HCT116 (cell line): ENCODE results near the gene CADPS. TPM values are rescaled to one million over a fixed set of nuclear protein-coding genes. Genes with fewer than 3 reads are reported as not detected.

Experiments used
- ATAC-seq: fragments of 200-7000 bp; cut with Tn5 transposase; 2 replicates; pipeline ENCODE4 v1.9.1; 2020; ENCODE audit warnings: mild to moderate bottlenecking, moderate library complexity
- BruUV-seq: library from RNA; stranded (reverse); fragments of 400-500 nt; replicated peaks from 2 replicates; lab custom pipeline; 2021; lab: Mats Ljungman, UMichigan
- CTCF ChIA-PET: fragments of 300-600 bp; sonication (Branson Sonifier 250); formaldehyde crosslinking; loops from one replicate; lab custom pipeline; 2021; ENCODE audit warnings: antibody characterized with exemption; lab: Charles Lee
- POLR2A ChIA-PET: fragments of 300-600, 350-600 bp; sonication (Branson Sonifier 250); formaldehyde crosslinking; loops from one replicate; lab custom pipeline; 2021; ENCODE audit warnings: antibody characterized with exemption; lab: Charles Lee
- RAD21 ChIA-PET, 2 experiments: fragments of 300-600 bp; sonication (Branson Sonifier 250); formaldehyde crosslinking; loops; one replicate each; lab custom pipeline; 2023; ENCODE audit warnings: low total read pairs in 2 of 2; ENCODE audit not compliant: uncharacterized antibody in 2 of 2, unreplicated experiment in 2 of 2, low non-redundant PET in 1 of 2; lab: Charles Lee
- DNase-seq: peaks from one replicate; pipeline ENCODE4 v3.0.0-alpha.2; 2010; ENCODE audit warnings: low read depth, low spot score
- H2AFZ ChIP-seq: fragments of 200-600 bp; shearing (Covaris generic), sonication (generic); 2 replicates; pipeline ENCODE4 v1.6.1; 2017; ENCODE audit warnings: low read depth, mixed run types, mixed read lengths, antibody characterized with exemption, low read length; ENCODE audit not compliant: poor library complexity, severe bottlenecking
- H3K27ac ChIP-seq: 2 replicates; pipeline ENCODE4 v1.5.1; 2012; ENCODE audit warnings: low read depth, low read length
- H3K27me3 ChIP-seq: fragments of 200-600 bp; sonication (generic); 2 replicates; pipeline ENCODE4 v1.6.1; 2016; ENCODE audit warnings: mixed run types, low read length, mixed read lengths; ENCODE audit not compliant: insufficient read depth
- H3K36me3 ChIP-seq, 2 experiments: fragments of 200-500 bp in 1 of 2; fragments of 200-600 bp in 1 of 2; sonication (Bioruptor generic) in 1 of 2; sonication (generic) in 1 of 2; 2 replicates each; pipeline versions ENCODE4 v1.5.1 to v1.6.1; 2014 to 2016; ENCODE audit warnings: low read length in 2 of 2, inconsistent platforms in 1 of 2, mixed read lengths in 1 of 2, mixed run types in 1 of 2; ENCODE audit not compliant: insufficient read depth in 2 of 2, control insufficient read depth in 1 of 2
- H3K4me1 ChIP-seq, 2 experiments: fragments of 200-600 bp in 1 of 2; sonication (generic) in 1 of 2; 2 replicates each; pipeline versions ENCODE4 v1.5.1 to v1.6.1; 2012 to 2017; ENCODE audit warnings: low read length in 2 of 2, inconsistent platforms in 1 of 2, mild to moderate bottlenecking in 1 of 2, mixed read lengths in 1 of 2, mixed run types in 1 of 2, moderate library complexity in 1 of 2; ENCODE audit not compliant: insufficient read depth in 2 of 2, control insufficient read depth in 1 of 2
- H3K4me2 ChIP-seq: fragments of 200-600 bp; sonication (generic); 2 replicates; pipeline ENCODE4 v1.6.1; 2017; ENCODE audit warnings: mixed run types, low read length, mixed read lengths
- H3K4me3 ChIP-seq, 2 experiments: fragments of 200-600 bp in 1 of 2; sonication (generic) in 1 of 2; replicated peaks in 1 of 2; 2 replicates each; pipeline ENCODE4 v1.5.1; 2011 to 2016; ENCODE audit warnings: low read length in 2 of 2, control low read depth in 1 of 2, low read depth in 1 of 2, mild to moderate bottlenecking in 1 of 2, mixed read lengths in 1 of 2, mixed run types in 1 of 2
- H3K79me2 ChIP-seq: fragments of 200-600 bp; sonication (generic); 2 replicates; pipeline ENCODE4 v1.6.1; 2017; ENCODE audit warnings: mild to moderate bottlenecking, mixed run types, low read length, moderate library complexity, mixed read lengths; ENCODE audit not compliant: insufficient read depth
- H3K9ac ChIP-seq: fragments of 200-600 bp; sonication (generic); 2 replicates; pipeline ENCODE4 v1.6.1; 2016; ENCODE audit warnings: low read length, mixed read lengths
- H3K9me2 ChIP-seq: fragments of 200-600 bp; sonication (generic), shearing (Covaris generic); 2 replicates; pipeline ENCODE4 v1.6.1; 2017; ENCODE audit warnings: mixed run types, mild to moderate bottlenecking, moderate library complexity; ENCODE audit not compliant: insufficient read depth
- H3K9me3 ChIP-seq, 2 experiments: fragments of 200-500 bp in 1 of 2; fragments of 200-600 bp in 1 of 2; sonication (Bioruptor generic) in 1 of 2; sonication (generic) in 1 of 2; 2 replicates each; pipeline ENCODE4 v1.6.1; 2014 to 2017; ENCODE audit warnings: low read length in 2 of 2, mixed read lengths in 2 of 2, inconsistent platforms in 1 of 2, low read depth in 1 of 2, mild to moderate bottlenecking in 1 of 2, mixed run types in 1 of 2, moderate library complexity in 1 of 2; ENCODE audit not compliant: control insufficient read depth in 1 of 2, insufficient read depth in 1 of 2
- H4K20me1 ChIP-seq: fragments of 200-600 bp; sonication (generic), shearing (Covaris generic); 2 replicates; pipeline ENCODE4 v1.6.1; 2017; ENCODE audit warnings: mixed run types, mild to moderate bottlenecking, moderate library complexity; ENCODE audit not compliant: insufficient read depth
- EGR1 ChIP-seq: IDR thresholded peaks from 2 replicates; pipeline ENCODE4 v1.6.1; 2012; ENCODE audit warnings: low read depth
- ELF1 ChIP-seq: IDR thresholded peaks from 2 replicates; pipeline ENCODE4 v1.6.1; 2012; ENCODE audit warnings: low read depth, borderline replicate concordance
- EZH2 ChIP-seq: fragments of 200-600 bp; sonication (generic); IDR thresholded peaks from 2 replicates; pipeline ENCODE4 v1.6.1; 2017; ENCODE audit warnings: antibody characterized with exemption, mixed run types
- MAX ChIP-seq: IDR thresholded peaks from 2 replicates; pipeline ENCODE4 v1.6.1; 2012
- POLR2A ChIP-seq: IDR thresholded peaks from 2 replicates; pipeline ENCODE4 v1.7.0; 2011; ENCODE audit warnings: borderline replicate concordance; ENCODE audit not compliant: insufficient read depth, insufficient read length; ENCODE audit errors: extremely low read depth
- SIN3A ChIP-seq: IDR thresholded peaks from 2 replicates; pipeline ENCODE4 v1.6.1; 2012; ENCODE audit warnings: low read depth
- SP1 ChIP-seq: IDR thresholded peaks from 2 replicates; pipeline ENCODE4 v1.6.1; 2012; ENCODE audit warnings: low read depth
- TCF7L2 ChIP-seq: IDR thresholded peaks from 2 replicates; pipeline ENCODE4 v1.7.0; 2011; ENCODE audit warnings: borderline replicate concordance, inconsistent platforms; ENCODE audit not compliant: insufficient read depth, insufficient read length; ENCODE audit errors: extremely low read depth
- YY1 ChIP-seq: IDR thresholded peaks from 2 replicates; pipeline ENCODE4 v1.6.1; 2011; ENCODE audit warnings: low read length, low read depth, moderate library complexity, mild to moderate bottlenecking; ENCODE audit not compliant: insufficient replicate concordance; ENCODE audit errors: extremely low read depth
- ZFX ChIP-seq: fragments of 450-650 bp; IDR thresholded peaks from 2 replicates; pipeline ENCODE4 v1.6.1; 2017
- ZNF274 ChIP-seq: fragments of 200-500 bp; sonication (Bioruptor generic); IDR thresholded peaks from 2 replicates; pipeline ENCODE4 v1.6.1; 2014; ENCODE audit warnings: mild to moderate bottlenecking, low read depth, low read length, inconsistent platforms
- intact Hi-C: fragments of 100-400 bp; cut with micrococcal nuclease; formaldehyde crosslinking; loops from 2 replicates; pipeline ENCODE4 v1.10.0; 2022
- total RNA-seq: library from RNA; stranded (reverse); gene quantifications from one replicate; pipeline ENCODE4 v1.2.1, GENCODE V29; 2021; ENCODE audit not compliant: unreplicated experiment
- TF ChIP-seq, protein P1 (sequence below): IDR thresholded peaks from 2 replicates; pipeline ENCODE4 v1.6.1; 2011; ENCODE audit warnings: mild to moderate bottlenecking, low read length, moderate library complexity; ENCODE audit not compliant: insufficient replicate concordance; ENCODE audit errors: extremely low read depth

CADPS gene
- total RNA-seq, 1 experiment from 2014 or later = not detected

DNA sequence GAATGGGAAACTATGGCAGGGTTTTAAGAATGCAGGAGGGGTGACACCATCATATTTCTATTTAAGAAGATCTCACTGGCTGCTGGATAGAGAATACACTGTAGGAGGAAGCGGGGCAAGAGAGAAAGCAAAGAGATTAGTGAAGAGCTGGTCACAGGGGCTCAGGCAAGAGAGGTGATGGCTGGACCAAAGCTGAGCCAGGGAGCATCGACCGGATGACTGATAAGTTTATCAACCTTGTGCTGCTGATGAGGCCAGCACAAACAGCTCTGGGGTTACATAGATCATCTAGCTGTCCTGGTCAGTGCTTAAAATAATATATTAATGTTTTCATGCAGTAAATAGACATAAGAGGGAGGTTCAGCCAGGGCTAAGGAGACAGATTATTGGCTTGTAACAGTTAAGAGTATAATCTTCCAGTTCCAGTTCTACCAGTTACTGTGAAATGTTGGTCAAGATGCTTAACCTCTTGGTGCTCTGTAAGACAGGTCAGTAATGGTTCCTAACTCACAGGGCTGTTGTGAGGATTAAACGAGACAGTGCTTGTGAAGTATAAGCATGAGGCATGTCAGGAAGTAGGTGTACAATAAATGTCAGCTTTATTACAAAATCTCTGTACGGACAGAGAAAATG lies 300.8 kb downstream of the CADPS start:
- BruUV-seq = no TSS peak
- ChIA-PET CTCF (no interaction called here), RAD21 (no interaction called here), POLR2A (no interaction called here)
- Histone ChIP-seq H3K4me2 (no peak overlapping the region), H3K27me3 (no peaks in the 10 kb centered on the region), H3K36me3 (no peaks in the 10 kb centered on the region), H3K9me3 (no peaks in the 10 kb centered on the region), H3K9me2 (no peaks in the 10 kb centered on the region), H4K20me1 (no peaks in the 10 kb centered on the region), H3K4me3 (no peak overlapping the region), H3K9ac (no peak overlapping the region), H2AFZ (no peak overlapping the region), H3K27ac (no peak overlapping the region), H3K79me2 (no peaks in the 10 kb centered on the region), H3K4me1 (no peaks in the 10 kb centered on the region)
- ATAC-seq (no peak), DNase-seq (no peak)
- TF ChIP-seq ELF1 (no peak), POLR2A (no peak), SP1 (no peak), TCF7L2 (no peak), EZH2 (no peak), SIN3A (no peak), ZNF274 (no peak), ZFX (no peak), YY1 (no peak), MAX (no peak), EGR1 (no peak)
- TF ChIP-seq, protein P1, sequence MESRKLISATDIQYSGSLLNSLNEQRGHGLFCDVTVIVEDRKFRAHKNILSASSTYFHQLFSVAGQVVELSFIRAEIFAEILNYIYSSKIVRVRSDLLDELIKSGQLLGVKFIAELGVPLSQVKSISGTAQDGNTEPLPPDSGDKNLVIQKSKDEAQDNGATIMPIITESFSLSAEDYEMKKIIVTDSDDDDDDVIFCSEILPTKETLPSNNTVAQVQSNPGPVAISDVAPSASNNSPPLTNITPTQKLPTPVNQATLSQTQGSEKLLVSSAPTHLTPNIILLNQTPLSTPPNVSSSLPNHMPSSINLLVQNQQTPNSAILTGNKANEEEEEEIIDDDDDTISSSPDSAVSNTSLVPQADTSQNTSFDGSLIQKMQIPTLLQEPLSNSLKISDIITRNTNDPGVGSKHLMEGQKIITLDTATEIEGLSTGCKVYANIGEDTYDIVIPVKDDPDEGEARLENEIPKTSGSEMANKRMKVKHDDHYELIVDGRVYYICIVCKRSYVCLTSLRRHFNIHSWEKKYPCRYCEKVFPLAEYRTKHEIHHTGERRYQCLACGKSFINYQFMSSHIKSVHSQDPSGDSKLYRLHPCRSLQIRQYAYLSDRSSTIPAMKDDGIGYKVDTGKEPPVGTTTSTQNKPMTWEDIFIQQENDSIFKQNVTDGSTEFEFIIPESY = no peak
- intact Hi-C loops = no loop called here
